CD4-positive, CD25-positive, alpha-beta regulatory T cell (primary cell): Measurements from ENCODE around the gene SMIM20. TPM values are rescaled to one million over a fixed set of nuclear protein-coding genes. Genes with fewer than 3 reads are reported as not detected.

Experiments
- ATAC-seq, 2 donors: fragments of 150-1000 bp; cut with Tn5 transposase; one replicate each; pipeline ENCODE4 v1.10.0; 2021; ENCODE audit warnings: low read depth in 2 of 2, moderate number of reproducible peaks in 2 of 2, moderate library complexity in 1 of 2
- DNase-seq, 3 donors: peaks; one replicate each; pipeline versions ENCODE4 v3.0.0 to v3.0.0-alpha.2; 2012 to 2022; ENCODE audit warnings: mixed read lengths in 1 of 3
- H3K27ac ChIP-seq: one replicate; pipeline ENCODE4 v1.7.0; 2013; ENCODE audit warnings: mild to moderate bottlenecking, low read length; ENCODE audit not compliant: insufficient read depth, poor library complexity, severe bottlenecking
- H3K27me3 ChIP-seq: one replicate; pipeline ENCODE4 v1.7.0; 2013; ENCODE audit warnings: low read length; ENCODE audit not compliant: control insufficient read depth, insufficient read depth
- H3K36me3 ChIP-seq: one replicate; pipeline ENCODE4 v1.7.0; 2013; ENCODE audit warnings: mild to moderate bottlenecking, low read length, moderate library complexity; ENCODE audit not compliant: control insufficient read depth, insufficient read depth
- H3K4me1 ChIP-seq: 2 replicates; pipeline ENCODE4 v1.7.0; 2013; ENCODE audit warnings: mild to moderate bottlenecking, low read length; ENCODE audit not compliant: insufficient read depth, control insufficient read depth, poor library complexity, severe bottlenecking
- H3K4me3 ChIP-seq: one replicate; pipeline ENCODE4 v1.7.0; 2013; ENCODE audit warnings: low read depth, mild to moderate bottlenecking, low read length, moderate library complexity
- H3K9me3 ChIP-seq, 2 experiments: 1 replicate in 1 of 2; 2 replicates in 1 of 2; pipeline ENCODE4 v1.7.0; 2013; ENCODE audit warnings: low read length in 2 of 2, mild to moderate bottlenecking in 1 of 2, moderate library complexity in 1 of 2; ENCODE audit not compliant: control insufficient read depth in 2 of 2
- H3K27ac Mint-ChIP-seq, 3 donors: one replicate each; pipeline ENCODE4 v1.8.0; 2020 to 2022; ENCODE audit warnings: mild to moderate bottlenecking in 3 of 3, mixed read lengths in 3 of 3, moderate library complexity in 2 of 3
- H3K27me3 Mint-ChIP-seq: one replicate; pipeline ENCODE4 v1.8.0; 2022; ENCODE audit warnings: mild to moderate bottlenecking, mixed read lengths
- H3K36me3 Mint-ChIP-seq: one replicate; pipeline ENCODE4 v1.8.0; 2020; ENCODE audit warnings: mixed read lengths
- H3K4me1 Mint-ChIP-seq, 4 donors: one replicate each; pipeline ENCODE4 v1.8.0; 2020 to 2022; ENCODE audit warnings: mixed read lengths in 4 of 4, mild to moderate bottlenecking in 1 of 4
- H3K4me3 Mint-ChIP-seq, 4 donors: one replicate each; pipeline ENCODE4 v1.8.0; 2020 to 2022; ENCODE audit warnings: mild to moderate bottlenecking in 4 of 4, mixed read lengths in 4 of 4, moderate library complexity in 3 of 4
- H3K9me3 Mint-ChIP-seq, 7 donors: one replicate each; pipeline ENCODE4 v1.8.0; 2020 to 2022; ENCODE audit warnings: mixed read lengths in 7 of 7, mild to moderate bottlenecking in 3 of 7, moderate library complexity in 2 of 7
- polyA plus RNA-seq, 4 donors: library from polyadenylated mRNA; unstranded; fragments of 300-500 nt; fragmentation: Illumina TruSeq; gene quantifications; one replicate each; pipeline ENCODE4 v1.2.3, GENCODE V29; 2021
- total RNA-seq: library from RNA; stranded (reverse); gene quantifications from one replicate; pipeline ENCODE4 v1.2.3, GENCODE V29; 2022

Gene SMIM20
- total and polyA plus RNA-seq, 5 donors from 2014 or later, result 7.4 to 80.5 (median 54.1) TPM

DNA sequence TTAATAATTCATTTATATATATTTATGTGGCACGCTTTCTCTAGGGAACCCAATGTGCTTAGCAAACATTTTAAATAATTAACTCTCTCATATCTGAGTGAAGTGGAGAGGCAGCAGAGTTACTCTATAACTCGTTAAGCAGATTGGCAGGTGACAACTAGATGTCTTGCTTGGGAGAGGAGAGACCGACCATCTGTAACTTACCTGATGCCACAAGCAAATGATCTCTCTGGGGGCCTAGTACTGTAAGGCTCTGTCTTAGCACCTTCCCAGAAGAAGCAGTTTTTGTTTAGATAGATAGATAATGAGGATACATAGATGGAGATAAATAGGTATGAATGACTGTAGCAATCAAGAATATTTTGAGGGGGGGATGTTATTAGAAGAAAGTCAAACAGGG is 39.4 kb upstream of the SMIM20 start:
- DNase-seq, result no peak
- Histone ChIP-seq H3K27ac (no peak overlapping the region), H3K4me1 (no peaks in the 10 kb centered on the region), H3K9me3 (no peaks in the 10 kb centered on the region), H3K4me3 (no peak overlapping the region), H3K36me3 (no peaks in the 10 kb centered on the region), H3K27me3 (no peaks in the 10 kb centered on the region)
- H3K27ac Mint-ChIP-seq, result no peak overlapping the region
- ATAC-seq, result no peak
- no peaks in the 10 kb centered on the region for H3K27me3 Mint-ChIP-seq
- peaks cover 0 to 2% (median 0%) of the 10 kb centered on the region in 7 donors for H3K9me3 Mint-ChIP-seq
- H3K36me3 Mint-ChIP-seq, result peaks cover 2% of the 10 kb centered on the region
- peaks cover 0 to 4% (median 2%) of the 10 kb centered on the region in 4 donors for H3K4me1 Mint-ChIP-seq
- H3K4me3 Mint-ChIP-seq, result no peak overlapping the region

DNA sequence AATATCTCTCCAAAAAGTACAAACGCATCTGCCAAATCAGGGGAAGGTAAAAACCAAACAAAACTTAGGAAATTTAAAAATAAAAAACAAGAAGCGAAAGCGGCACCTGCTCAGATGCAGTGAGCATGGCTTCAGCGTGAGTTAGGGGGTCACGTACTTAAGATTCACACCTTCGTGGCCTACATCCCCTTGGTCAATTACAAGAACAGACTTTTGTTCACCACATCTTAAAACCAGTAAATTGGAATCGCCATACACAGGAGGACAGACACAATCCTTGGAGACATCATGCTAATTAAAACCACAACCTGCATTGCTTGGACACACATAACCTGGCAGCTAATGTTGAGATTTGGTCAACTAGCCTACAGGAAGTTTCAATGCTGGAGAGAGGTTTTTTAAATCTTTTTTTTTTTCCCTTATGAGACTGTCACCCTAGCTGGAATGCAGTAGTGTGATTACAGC is 38.7 kb upstream of the SMIM20 start:
- no peak overlapping the region for H3K27ac ChIP-seq
- no peaks in the 10 kb centered on the region for H3K4me1 ChIP-seq
- H3K4me3 ChIP-seq, result no peak overlapping the region
- H3K9me3 ChIP-seq, result no peaks in the 10 kb centered on the region
- H3K9me3 Mint-ChIP-seq, result peaks cover 0 to 2% (median 0%) of the 10 kb centered on the region in 7 donors
- H3K36me3 Mint-ChIP-seq, result peaks cover 3% of the 10 kb centered on the region
- H3K27me3 ChIP-seq, result no peaks in the 10 kb centered on the region
- DNase-seq (no peak), ATAC-seq (no peak)
- H3K4me1 Mint-ChIP-seq, result peaks cover 0 to 4% (median 2%) of the 10 kb centered on the region in 4 donors
- no peaks in the 10 kb centered on the region for H3K27me3 Mint-ChIP-seq
- no peak overlapping the region for H3K27ac Mint-ChIP-seq
- no peak overlapping the region for H3K4me3 Mint-ChIP-seq
- H3K36me3 ChIP-seq, result no peaks in the 10 kb centered on the region

DNA sequence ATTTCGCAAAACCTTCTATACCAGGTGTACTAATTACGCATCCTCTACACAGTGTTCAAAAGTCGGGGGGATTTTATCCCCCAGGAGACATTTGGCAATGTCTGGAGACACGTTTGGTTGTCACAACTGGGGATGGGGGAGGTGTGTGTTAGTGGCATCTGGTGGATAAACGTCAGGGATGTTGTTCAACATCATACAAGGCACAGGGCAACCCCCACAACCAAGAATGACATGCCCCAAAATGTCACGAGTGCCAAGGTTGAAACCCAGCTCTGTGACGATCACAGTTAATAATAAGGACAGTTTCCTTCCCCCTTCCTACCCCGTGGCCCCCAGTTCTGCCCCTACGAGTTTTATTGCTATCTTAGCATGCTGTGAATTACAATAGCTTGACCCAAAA is 35.3 kb upstream of the SMIM20 start:
- Histone ChIP-seq H3K4me3 (no peak overlapping the region), H3K36me3 (no peaks in the 10 kb centered on the region), H3K27me3 (no peaks in the 10 kb centered on the region), H3K4me1 (no peaks in the 10 kb centered on the region), H3K9me3 (no peaks in the 10 kb centered on the region), H3K27ac (no peak overlapping the region)
- ATAC-seq (peak in 1 of 2 donors; percentile 18), DNase-seq (no peak)
- Mint-ChIP-seq H3K4me3 (no peak overlapping the region), H3K9me3 (peaks cover 0 to 2% (median 0%) of the 10 kb centered on the region in 7 donors), H3K27me3 (no peaks in the 10 kb centered on the region), H3K27ac (no peak overlapping the region), H3K36me3 (peaks cover 3% of the 10 kb centered on the region), H3K4me1 (peaks cover 0 to 4% (median 0%) of the 10 kb centered on the region in 4 donors)

DNA sequence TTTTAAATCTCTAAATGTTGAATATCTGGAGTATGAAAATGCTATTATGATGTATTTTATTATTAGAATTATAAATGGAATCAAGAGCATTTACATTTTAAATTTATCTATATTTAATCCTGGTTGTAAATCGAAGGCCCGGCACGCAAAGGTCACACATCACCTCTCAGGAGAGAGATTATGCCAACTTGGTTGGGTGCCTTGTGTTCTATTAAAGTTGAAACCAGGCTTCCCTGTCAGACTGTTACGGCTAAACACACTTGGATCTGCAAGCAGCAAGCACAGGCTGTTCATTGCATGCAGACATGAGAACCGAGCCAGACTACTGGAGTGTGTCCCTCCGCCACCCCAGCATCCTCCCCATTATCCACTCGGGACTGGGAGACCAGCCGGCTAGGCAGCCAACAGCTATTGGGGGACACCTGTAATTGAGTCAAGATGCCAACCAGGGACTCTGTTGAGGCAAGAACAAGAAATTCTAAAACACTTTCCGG is 34.9 kb upstream of the SMIM20 start:
- Histone ChIP-seq H3K27me3 (no peaks in the 10 kb centered on the region), H3K4me3 (no peak overlapping the region), H3K4me1 (no peaks in the 10 kb centered on the region), H3K36me3 (no peaks in the 10 kb centered on the region), H3K27ac (no peak overlapping the region), H3K9me3 (no peaks in the 10 kb centered on the region)
- Mint-ChIP-seq H3K36me3 (peaks cover 3% of the 10 kb centered on the region), H3K27me3 (no peaks in the 10 kb centered on the region), H3K9me3 (peaks cover 0 to 2% (median 0%) of the 10 kb centered on the region in 7 donors), H3K4me3 (no peak overlapping the region), H3K4me1 (peaks cover 0 to 3% (median under 1%) of the 10 kb centered on the region in 4 donors), H3K27ac (no peak overlapping the region)
- DNase-seq (no peak), ATAC-seq (no peak)

DNA sequence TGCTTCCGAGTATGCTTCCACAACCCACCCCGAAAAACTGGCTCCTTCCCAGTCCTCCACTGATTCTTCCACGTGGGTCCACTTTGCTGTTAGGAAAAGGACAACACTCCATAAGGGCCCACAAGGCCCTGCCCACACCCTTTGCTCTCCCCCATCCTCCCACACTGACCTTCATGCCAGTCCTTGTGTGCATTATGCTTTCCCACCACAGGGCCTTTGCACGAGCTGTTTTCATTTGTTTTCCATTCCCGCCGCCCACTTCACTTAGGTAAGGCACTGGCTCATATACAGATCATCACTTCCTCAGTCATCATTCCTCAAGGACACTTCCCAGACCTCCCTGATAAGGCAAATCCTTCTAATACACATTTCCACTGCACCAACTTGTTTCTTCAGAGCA is 34.4 kb upstream of the SMIM20 start:
- H3K4me1 Mint-ChIP-seq, result peaks cover 0 to 3% (median 0%) of the 10 kb centered on the region in 4 donors
- peaks cover 3% of the 10 kb centered on the region for H3K36me3 Mint-ChIP-seq
- H3K9me3 ChIP-seq, result no peaks in the 10 kb centered on the region
- no peaks in the 10 kb centered on the region for H3K36me3 ChIP-seq
- DNase-seq (no peak), ATAC-seq (no peak)
- H3K27ac ChIP-seq, result no peak overlapping the region
- no peaks in the 10 kb centered on the region for H3K4me1 ChIP-seq
- no peaks in the 10 kb centered on the region for H3K27me3 Mint-ChIP-seq
- H3K4me3 Mint-ChIP-seq, result no peak overlapping the region
- no peak overlapping the region for H3K4me3 ChIP-seq
- no peaks in the 10 kb centered on the region for H3K27me3 ChIP-seq
- H3K9me3 Mint-ChIP-seq, result peaks cover 0 to 2% (median 0%) of the 10 kb centered on the region in 7 donors
- no peak overlapping the region for H3K27ac Mint-ChIP-seq

DNA sequence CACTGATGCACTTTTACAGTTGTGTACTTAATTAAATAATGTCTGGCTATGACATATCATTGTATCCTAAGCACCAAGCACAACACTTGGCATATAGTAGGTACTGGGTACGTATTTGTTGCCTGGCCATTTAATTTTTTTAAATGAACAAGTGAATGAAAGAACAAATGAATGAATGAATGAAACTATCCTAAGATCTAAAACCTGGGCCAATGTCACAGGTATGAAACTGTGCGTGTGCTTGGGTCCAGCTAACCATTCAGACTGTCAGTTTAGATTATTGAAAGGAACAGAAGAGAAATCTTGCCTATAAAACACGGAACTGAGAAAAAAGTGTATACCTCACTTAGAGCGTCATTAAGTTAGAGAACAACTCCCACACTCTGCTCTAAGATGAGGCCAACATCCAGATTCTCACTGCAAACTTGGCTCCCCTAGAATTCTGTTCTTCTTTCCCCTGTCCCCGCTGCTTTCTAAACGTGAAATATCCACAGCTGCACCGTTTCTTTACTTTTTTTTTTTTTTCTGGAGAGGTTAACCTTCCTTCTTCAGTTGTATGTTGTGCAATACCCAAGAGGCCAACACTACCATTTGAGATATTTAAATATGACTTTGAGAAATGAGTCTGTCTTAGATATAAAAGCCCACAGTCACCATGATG is 33.9 kb upstream of the SMIM20 start:
- peaks cover 3% of the 10 kb centered on the region for H3K36me3 Mint-ChIP-seq
- H3K4me3 Mint-ChIP-seq, result no peak overlapping the region
- DNase-seq (no peak), ATAC-seq (no peak)
- H3K4me1 ChIP-seq, result no peaks in the 10 kb centered on the region
- H3K4me1 Mint-ChIP-seq, result peaks cover 0 to 3% (median 0%) of the 10 kb centered on the region in 4 donors
- no peaks in the 10 kb centered on the region for H3K36me3 ChIP-seq
- H3K27me3 Mint-ChIP-seq, result no peaks in the 10 kb centered on the region
- H3K9me3 ChIP-seq, result no peaks in the 10 kb centered on the region
- no peak overlapping the region for H3K4me3 ChIP-seq
- no peak overlapping the region for H3K27ac ChIP-seq
- H3K27me3 ChIP-seq, result no peaks in the 10 kb centered on the region
- H3K9me3 Mint-ChIP-seq, result peaks cover 0 to 2% (median 0%) of the 10 kb centered on the region in 7 donors
- no peak overlapping the region for H3K27ac Mint-ChIP-seq

DNA sequence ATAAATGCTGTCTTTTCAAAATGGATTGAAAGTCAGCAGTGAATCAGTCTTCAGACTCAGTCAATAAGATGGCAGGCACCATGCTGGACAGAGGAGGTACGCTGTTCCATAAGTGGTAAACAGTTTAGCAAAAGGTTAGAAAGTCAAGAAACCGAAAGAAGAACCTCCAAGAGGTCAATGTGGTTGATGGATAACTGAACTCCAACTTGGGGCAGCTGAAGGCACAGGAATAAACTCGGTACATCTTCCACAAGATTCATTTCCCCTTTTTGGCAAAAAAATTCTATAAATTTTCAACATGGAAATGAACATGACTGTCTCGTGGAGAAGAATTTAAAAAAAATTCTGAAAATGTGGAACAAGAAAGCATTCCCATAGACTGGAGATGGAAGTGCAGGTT is 32.8 kb upstream of the SMIM20 start:
- Histone ChIP-seq H3K36me3 (no peaks in the 10 kb centered on the region), H3K9me3 (no peaks in the 10 kb centered on the region), H3K4me3 (no peak overlapping the region), H3K4me1 (no peaks in the 10 kb centered on the region), H3K27me3 (no peaks in the 10 kb centered on the region), H3K27ac (no peak overlapping the region)
- Mint-ChIP-seq H3K9me3 (no peaks in the 10 kb centered on the region), H3K4me3 (no peak overlapping the region), H3K36me3 (peaks cover 3% of the 10 kb centered on the region), H3K4me1 (peaks cover 0 to 3% (median 0%) of the 10 kb centered on the region in 4 donors), H3K27ac (no peak overlapping the region), H3K27me3 (no peaks in the 10 kb centered on the region)
- DNase-seq (no peak), ATAC-seq (no peak)

DNA sequence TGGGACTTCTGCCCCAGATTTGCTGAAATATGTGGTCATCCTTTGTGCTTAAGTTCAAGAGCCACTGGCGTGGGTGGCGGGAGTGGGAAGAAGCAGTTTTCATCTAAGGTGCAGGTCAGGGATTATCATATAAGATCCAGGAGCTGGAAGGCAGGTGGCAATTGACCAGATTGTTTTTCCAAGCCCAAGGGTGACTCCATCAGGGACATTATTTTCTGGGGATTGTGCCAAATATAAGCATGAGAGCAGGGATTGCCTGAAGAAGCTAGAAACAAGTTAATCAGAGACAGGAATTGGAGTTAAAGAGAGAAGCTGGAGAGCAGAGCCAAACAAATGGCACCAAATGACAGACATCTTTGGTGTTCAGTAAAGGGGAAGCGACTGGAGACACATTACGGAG is 31.8 kb upstream of the SMIM20 start:
- Histone ChIP-seq H3K4me1 (no peaks in the 10 kb centered on the region), H3K4me3 (no peak overlapping the region), H3K9me3 (no peaks in the 10 kb centered on the region), H3K27me3 (no peaks in the 10 kb centered on the region), H3K27ac (no peak overlapping the region), H3K36me3 (no peaks in the 10 kb centered on the region)
- DNase-seq, result no peak
- no peak overlapping the region for H3K4me3 Mint-ChIP-seq
- H3K9me3 Mint-ChIP-seq, result no peaks in the 10 kb centered on the region
- H3K27me3 Mint-ChIP-seq, result no peaks in the 10 kb centered on the region
- no peak overlapping the region for H3K27ac Mint-ChIP-seq
- H3K4me1 Mint-ChIP-seq, result peaks cover 0 to 3% (median 0%) of the 10 kb centered on the region in 4 donors
- no peak for ATAC-seq
- peaks cover 3% of the 10 kb centered on the region for H3K36me3 Mint-ChIP-seq
